ENCODE results near the gene ARHGEF19.
A peak's percentile ranks its signal among the peaks of the same experiment; 100 is the strongest.

ARHGEF19 gene

DNA sequence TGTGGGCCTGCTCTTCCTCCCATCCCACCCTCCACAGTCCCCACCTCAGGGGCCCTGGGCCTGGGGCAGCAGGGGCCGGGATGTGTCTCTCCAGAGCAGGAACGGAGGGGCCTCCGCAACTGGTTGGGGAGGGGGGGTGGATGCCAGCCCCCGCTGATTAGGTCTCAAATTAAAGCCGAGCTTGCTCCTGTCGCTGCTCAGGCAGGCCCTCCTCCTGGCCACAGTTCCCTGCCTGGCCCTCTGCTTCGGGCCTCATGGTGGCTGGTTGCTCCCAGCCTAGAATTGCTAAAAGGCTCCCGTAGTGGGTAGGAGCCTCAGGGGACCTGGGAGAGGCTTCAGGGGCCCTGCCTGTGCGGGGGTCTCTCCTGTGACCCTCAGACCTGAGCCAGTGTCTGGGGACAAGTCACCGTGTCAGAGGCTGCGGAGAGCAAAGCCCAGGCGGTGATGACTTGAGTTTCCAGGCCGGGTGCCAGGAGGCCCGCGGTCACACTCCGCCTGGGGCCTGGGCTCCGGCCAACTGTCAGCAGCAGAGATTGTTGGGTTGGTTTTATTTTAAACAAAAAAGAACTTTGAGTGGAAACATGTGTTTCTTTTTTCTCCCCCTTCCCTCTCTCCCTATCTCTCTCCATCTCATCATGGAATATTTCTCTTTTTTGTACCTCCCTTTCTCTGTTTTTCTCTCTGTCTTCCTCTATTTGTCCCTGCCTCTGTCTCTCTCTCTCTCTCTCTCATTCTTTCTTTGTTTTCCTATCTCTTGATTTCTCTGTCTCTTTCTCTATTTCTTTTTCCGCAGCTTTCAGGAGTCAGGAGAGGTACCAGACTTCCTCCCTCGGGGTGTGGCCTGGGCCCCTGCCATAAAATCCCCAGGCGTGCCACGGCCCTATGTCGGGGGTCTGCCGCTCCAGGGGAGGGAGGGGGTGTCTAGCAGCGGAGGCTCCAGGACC lies 36.6 kb downstream of the ARHGEF19 start (continued):
- TF ChIP-seq ZNF830 (tag by site-specific recombination; IDR thresholded peaks at IDR 0.05; ENCODE audit: low read depth), result no peak
- no peak for TF ChIP-seq ZNF132 (tag by site-specific recombination; IDR thresholded peaks at IDR 0.05; ENCODE audit: borderline replicate concordance)
- TF ChIP-seq, protein P1, sequence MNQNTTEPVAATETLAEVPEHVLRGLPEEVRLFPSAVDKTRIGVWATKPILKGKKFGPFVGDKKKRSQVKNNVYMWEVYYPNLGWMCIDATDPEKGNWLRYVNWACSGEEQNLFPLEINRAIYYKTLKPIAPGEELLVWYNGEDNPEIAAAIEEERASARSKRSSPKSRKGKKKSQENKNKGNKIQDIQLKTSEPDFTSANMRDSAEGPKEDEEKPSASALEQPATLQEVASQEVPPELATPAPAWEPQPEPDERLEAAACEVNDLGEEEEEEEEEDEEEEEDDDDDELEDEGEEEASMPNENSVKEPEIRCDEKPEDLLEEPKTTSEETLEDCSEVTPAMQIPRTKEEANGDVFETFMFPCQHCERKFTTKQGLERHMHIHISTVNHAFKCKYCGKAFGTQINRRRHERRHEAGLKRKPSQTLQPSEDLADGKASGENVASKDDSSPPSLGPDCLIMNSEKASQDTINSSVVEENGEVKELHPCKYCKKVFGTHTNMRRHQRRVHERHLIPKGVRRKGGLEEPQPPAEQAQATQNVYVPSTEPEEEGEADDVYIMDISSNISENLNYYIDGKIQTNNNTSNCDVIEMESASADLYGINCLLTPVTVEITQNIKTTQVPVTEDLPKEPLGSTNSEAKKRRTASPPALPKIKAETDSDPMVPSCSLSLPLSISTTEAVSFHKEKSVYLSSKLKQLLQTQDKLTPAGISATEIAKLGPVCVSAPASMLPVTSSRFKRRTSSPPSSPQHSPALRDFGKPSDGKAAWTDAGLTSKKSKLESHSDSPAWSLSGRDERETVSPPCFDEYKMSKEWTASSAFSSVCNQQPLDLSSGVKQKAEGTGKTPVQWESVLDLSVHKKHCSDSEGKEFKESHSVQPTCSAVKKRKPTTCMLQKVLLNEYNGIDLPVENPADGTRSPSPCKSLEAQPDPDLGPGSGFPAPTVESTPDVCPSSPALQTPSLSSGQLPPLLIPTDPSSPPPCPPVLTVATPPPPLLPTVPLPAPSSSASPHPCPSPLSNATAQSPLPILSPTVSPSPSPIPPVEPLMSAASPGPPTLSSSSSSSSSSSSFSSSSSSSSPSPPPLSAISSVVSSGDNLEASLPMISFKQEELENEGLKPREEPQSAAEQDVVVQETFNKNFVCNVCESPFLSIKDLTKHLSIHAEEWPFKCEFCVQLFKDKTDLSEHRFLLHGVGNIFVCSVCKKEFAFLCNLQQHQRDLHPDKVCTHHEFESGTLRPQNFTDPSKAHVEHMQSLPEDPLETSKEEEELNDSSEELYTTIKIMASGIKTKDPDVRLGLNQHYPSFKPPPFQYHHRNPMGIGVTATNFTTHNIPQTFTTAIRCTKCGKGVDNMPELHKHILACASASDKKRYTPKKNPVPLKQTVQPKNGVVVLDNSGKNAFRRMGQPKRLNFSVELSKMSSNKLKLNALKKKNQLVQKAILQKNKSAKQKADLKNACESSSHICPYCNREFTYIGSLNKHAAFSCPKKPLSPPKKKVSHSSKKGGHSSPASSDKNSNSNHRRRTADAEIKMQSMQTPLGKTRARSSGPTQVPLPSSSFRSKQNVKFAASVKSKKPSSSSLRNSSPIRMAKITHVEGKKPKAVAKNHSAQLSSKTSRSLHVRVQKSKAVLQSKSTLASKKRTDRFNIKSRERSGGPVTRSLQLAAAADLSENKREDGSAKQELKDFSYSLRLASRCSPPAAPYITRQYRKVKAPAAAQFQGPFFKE (tag by site-specific recombination; IDR thresholded peaks at IDR 0.05; ENCODE audit: borderline replicate concordance), result no peak
- TF ChIP-seq ZNF488 (tag by site-specific recombination; IDR thresholded peaks at IDR 0.05), result no peak
- TF ChIP-seq TCF7L2 (IDR thresholded peaks at IDR 0.05; ENCODE audit: borderline replicate concordance, low read depth, low read length), result no peak
- no peak for TF ChIP-seq ZSCAN16 (tag by site-specific recombination; IDR thresholded peaks at IDR 0.05)
- no peak for TF ChIP-seq EGR2 (tag by site-specific recombination; IDR thresholded peaks at IDR 0.05; ENCODE audit: low read depth)
- TF ChIP-seq HOXA7 (CRISPR knock-in tag; IDR thresholded peaks at IDR 0.05; ENCODE audit: borderline replicate concordance), result no peak
- TF ChIP-seq, protein P2, sequence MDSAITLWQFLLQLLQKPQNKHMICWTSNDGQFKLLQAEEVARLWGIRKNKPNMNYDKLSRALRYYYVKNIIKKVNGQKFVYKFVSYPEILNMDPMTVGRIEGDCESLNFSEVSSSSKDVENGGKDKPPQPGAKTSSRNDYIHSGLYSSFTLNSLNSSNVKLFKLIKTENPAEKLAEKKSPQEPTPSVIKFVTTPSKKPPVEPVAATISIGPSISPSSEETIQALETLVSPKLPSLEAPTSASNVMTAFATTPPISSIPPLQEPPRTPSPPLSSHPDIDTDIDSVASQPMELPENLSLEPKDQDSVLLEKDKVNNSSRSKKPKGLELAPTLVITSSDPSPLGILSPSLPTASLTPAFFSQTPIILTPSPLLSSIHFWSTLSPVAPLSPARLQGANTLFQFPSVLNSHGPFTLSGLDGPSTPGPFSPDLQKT (IDR thresholded peaks at IDR 0.05; ENCODE audit: borderline replicate concordance, low read depth, low read length), result no peak
- TF ChIP-seq ZNF658 (tag by site-specific recombination; IDR thresholded peaks at IDR 0.05), result no peak
- TF ChIP-seq, protein P3, sequence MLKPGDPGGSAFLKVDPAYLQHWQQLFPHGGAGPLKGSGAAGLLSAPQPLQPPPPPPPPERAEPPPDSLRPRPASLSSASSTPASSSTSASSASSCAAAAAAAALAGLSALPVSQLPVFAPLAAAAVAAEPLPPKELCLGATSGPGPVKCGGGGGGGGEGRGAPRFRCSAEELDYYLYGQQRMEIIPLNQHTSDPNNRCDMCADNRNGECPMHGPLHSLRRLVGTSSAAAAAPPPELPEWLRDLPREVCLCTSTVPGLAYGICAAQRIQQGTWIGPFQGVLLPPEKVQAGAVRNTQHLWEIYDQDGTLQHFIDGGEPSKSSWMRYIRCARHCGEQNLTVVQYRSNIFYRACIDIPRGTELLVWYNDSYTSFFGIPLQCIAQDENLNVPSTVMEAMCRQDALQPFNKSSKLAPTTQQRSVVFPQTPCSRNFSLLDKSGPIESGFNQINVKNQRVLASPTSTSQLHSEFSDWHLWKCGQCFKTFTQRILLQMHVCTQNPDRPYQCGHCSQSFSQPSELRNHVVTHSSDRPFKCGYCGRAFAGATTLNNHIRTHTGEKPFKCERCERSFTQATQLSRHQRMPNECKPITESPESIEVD (tag by site-specific recombination; IDR thresholded peaks at IDR 0.05), result no peak; the same call in 1 of the 2 replicates
- peak; percentile 96 for TF ChIP-seq GLIS1 (tag by site-specific recombination; IDR thresholded peaks at IDR 0.05)
- no peak; the same call in none of the 2 replicates for TF ChIP-seq PATZ1 (tag by site-specific recombination; IDR thresholded peaks at IDR 0.05)
- TF ChIP-seq ZNF18 (tag by site-specific recombination; IDR thresholded peaks at IDR 0.05), result no peak
- no peak for TF ChIP-seq ZNF433 (tag by site-specific recombination; IDR thresholded peaks at IDR 0.05; ENCODE audit: low read depth)
- TF ChIP-seq ZNF280C (tag by site-specific recombination; IDR thresholded peaks at IDR 0.05), result no peak
- TF ChIP-seq KLF8 (tag by site-specific recombination; IDR thresholded peaks at IDR 0.05), result peak; percentile 36; the same call in 1 of the 2 replicates
- TF ChIP-seq ZFHX2 (tag by site-specific recombination; conservative IDR thresholded peaks at IDR 0.05), result no peak
- TF ChIP-seq, protein P4, sequence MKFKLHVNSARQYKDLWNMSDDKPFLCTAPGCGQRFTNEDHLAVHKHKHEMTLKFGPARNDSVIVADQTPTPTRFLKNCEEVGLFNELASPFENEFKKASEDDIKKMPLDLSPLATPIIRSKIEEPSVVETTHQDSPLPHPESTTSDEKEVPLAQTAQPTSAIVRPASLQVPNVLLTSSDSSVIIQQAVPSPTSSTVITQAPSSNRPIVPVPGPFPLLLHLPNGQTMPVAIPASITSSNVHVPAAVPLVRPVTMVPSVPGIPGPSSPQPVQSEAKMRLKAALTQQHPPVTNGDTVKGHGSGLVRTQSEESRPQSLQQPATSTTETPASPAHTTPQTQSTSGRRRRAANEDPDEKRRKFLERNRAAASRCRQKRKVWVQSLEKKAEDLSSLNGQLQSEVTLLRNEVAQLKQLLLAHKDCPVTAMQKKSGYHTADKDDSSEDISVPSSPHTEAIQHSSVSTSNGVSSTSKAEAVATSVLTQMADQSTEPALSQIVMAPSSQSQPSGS (tag by site-specific recombination; IDR thresholded peaks at IDR 0.05; ENCODE audit: low read depth), result no peak
- TF ChIP-seq ZNF341 (tag by site-specific recombination; IDR thresholded peaks at IDR 0.05; ENCODE audit: low read depth), result no peak

All from HEK293 (cell line).